MM.1S (cell line): Measurements from ENCODE around the gene GNB1.

Experiments used
- DNase-seq: peaks from one replicate; pipeline ENCODE4 v3.0.0-alpha.2; 2015
- H2AFZ ChIP-seq: fragments of 300-600 bp; sonication (generic); 2 replicates; pipeline ENCODE4 v1.6.0; 2016; ENCODE audit warnings: antibody characterized with exemption, low read length
- H3F3A ChIP-seq: fragments of 300-600 bp; sonication (generic); 2 replicates; pipeline ENCODE4 v1.6.1; 2016; ENCODE audit warnings: mild to moderate bottlenecking, antibody characterized with exemption, low read length, moderate library complexity, mixed read lengths; ENCODE audit not compliant: insufficient read depth
- H3K27ac ChIP-seq: fragments of 300-600 bp; sonication (generic); 2 replicates; pipeline ENCODE4 v1.5.1; 2016; ENCODE audit warnings: mild to moderate bottlenecking, low read length
- H3K27me3 ChIP-seq: fragments of 300-600 bp; sonication (generic); replicated peaks from 2 replicates; pipeline ENCODE4 v1.6.0; 2016; ENCODE audit warnings: low read length; ENCODE audit not compliant: insufficient read depth
- H3K36me3 ChIP-seq: fragments of 300-600 bp; sonication (generic); replicated peaks from 2 replicates; pipeline ENCODE4 v1.6.1; 2016; ENCODE audit warnings: mild to moderate bottlenecking, low read length, mixed read lengths; ENCODE audit not compliant: insufficient read depth
- H3K4me1 ChIP-seq: fragments of 300-600 bp; sonication (generic); 2 replicates; pipeline ENCODE4 v1.6.1; 2016; ENCODE audit warnings: low read length, mixed read lengths
- H3K4me2 ChIP-seq: fragments of 300-600 bp; sonication (generic); 2 replicates; pipeline ENCODE4 v1.6.0; 2016; ENCODE audit warnings: low read depth, low read length
- H3K4me3 ChIP-seq: fragments of 300-600 bp; sonication (generic); 2 replicates; pipeline ENCODE4 v1.5.1; 2016; ENCODE audit warnings: low read length, mixed read lengths
- H3K79me2 ChIP-seq: fragments of 300-600 bp; sonication (generic); 2 replicates; pipeline ENCODE4 v1.6.1; 2016; ENCODE audit warnings: mixed run types, low read length, mixed read lengths
- H3K9ac ChIP-seq: fragments of 300-600 bp; sonication (generic); 2 replicates; pipeline ENCODE4 v1.6.1; 2016; ENCODE audit warnings: low read length, mixed read lengths
- H3K9me2 ChIP-seq: fragments of 300-600 bp; sonication (generic); replicated peaks from 2 replicates; pipeline ENCODE4 v1.6.1; 2016; ENCODE audit warnings: mild to moderate bottlenecking, low read length, mixed read lengths; ENCODE audit not compliant: insufficient read depth
- H3K9me3 ChIP-seq: fragments of 300-600 bp; sonication (generic); replicated peaks from 2 replicates; pipeline ENCODE4 v1.6.1; 2016; ENCODE audit warnings: mild to moderate bottlenecking, low read length, mixed read lengths; ENCODE audit not compliant: insufficient read depth
- H4K20me1 ChIP-seq: fragments of 300-600 bp; sonication (generic); 2 replicates; pipeline ENCODE4 v1.6.1; 2016; ENCODE audit warnings: mild to moderate bottlenecking, low read length, moderate library complexity, mixed read lengths; ENCODE audit not compliant: insufficient read depth
- EZH2 ChIP-seq: fragments of 300-600 bp; sonication (generic); optimal IDR thresholded peaks from 2 replicates; pipeline ENCODE3; 2017; ENCODE audit warnings: low read depth, mild to moderate bottlenecking, antibody characterized with exemption, low read length, mixed read lengths
- EZH2phosphoT487 ChIP-seq: fragments of 300-600 bp; sonication (generic); IDR thresholded peaks from 2 replicates; pipeline ENCODE4 v1.6.1; 2018; ENCODE audit warnings: antibody characterized with exemption, low read length
- TF ChIP-seq, protein P1 (sequence below): fragments of 300-600 bp; sonication (generic); IDR thresholded peaks from 2 replicates; pipeline ENCODE4 v1.5.1; 2016; ENCODE audit warnings: antibody characterized with exemption, low read length, mixed read lengths

The GNB1 gene

DNA sequence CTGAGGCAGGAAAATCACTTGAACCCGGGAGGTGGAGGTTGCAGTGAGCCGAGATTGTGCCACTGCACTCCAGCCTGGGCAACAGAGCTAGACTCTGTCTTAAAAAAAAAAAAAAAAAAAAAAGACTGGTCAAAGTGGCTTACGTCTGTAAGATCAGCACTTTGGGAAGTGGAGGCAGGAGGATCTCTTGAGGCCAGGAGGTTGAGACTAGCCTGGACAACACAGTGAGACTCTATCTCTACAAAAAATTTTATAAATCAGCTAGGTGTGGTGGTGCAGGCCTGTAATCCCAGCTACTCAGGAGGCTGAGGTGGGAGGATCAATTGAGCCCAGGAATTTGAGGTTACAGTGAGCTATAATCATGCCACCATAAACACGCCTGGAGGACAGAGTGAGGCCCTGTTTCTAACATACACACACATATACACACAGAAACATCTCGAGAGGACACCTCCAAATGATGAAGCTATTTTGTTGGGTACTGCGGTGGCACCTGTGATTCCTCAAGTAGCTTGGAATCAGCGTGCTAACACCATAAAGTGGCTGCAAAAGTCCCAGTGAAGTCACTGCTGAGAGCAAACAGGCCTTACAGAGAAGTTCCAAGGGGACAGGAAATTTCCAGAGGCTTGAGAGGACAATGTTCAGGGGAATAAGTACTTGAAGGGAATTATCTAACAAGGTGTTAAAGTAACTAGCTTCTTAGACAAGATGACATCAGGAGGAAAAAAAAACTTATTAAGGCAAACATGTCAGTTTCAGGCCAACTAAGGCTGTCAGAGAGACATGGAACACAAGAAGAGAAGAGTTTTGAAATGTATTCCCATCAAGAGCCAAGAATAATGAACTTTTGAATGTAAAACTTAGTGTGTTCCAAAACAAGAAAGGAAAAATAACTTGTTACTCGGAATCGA lies 114.0 kb downstream of the GNB1 start:
- TF ChIP-seq EZH2phosphoT487 (no peak), EZH2 (no peak)
- TF ChIP-seq, protein P1, sequence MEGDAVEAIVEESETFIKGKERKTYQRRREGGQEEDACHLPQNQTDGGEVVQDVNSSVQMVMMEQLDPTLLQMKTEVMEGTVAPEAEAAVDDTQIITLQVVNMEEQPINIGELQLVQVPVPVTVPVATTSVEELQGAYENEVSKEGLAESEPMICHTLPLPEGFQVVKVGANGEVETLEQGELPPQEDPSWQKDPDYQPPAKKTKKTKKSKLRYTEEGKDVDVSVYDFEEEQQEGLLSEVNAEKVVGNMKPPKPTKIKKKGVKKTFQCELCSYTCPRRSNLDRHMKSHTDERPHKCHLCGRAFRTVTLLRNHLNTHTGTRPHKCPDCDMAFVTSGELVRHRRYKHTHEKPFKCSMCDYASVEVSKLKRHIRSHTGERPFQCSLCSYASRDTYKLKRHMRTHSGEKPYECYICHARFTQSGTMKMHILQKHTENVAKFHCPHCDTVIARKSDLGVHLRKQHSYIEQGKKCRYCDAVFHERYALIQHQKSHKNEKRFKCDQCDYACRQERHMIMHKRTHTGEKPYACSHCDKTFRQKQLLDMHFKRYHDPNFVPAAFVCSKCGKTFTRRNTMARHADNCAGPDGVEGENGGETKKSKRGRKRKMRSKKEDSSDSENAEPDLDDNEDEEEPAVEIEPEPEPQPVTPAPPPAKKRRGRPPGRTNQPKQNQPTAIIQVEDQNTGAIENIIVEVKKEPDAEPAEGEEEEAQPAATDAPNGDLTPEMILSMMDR, result no peak
- H4K20me1 ChIP-seq, result 0 out of 2 replicates have a peak, but pooled peaks cover 6% of the 10 kb centered on the region
- no peaks in the 10 kb centered on the region for H3K27me3 ChIP-seq
- H3K9ac ChIP-seq, result peak overlapping the region; percentile 96; the same call in 1 of the 2 replicates
- peaks cover 62% of the 10 kb centered on the region for H3K79me2 ChIP-seq
- DNase-seq, result no peak
- H3K4me3 ChIP-seq, result peak overlapping the region; percentile 99
- no peak overlapping the region for H2AFZ ChIP-seq
- no peaks in the 10 kb centered on the region for H3K9me2 ChIP-seq
- no peaks in the 10 kb centered on the region for H3K9me3 ChIP-seq
- peak overlapping the region; percentile 89 for H3K4me2 ChIP-seq
- H3F3A ChIP-seq, result peaks cover 23% of the 10 kb centered on the region
- H3K36me3 ChIP-seq, result no peaks in the 10 kb centered on the region; the same call in 1 of the 2 replicates
- peak overlapping the region; percentile 14; the same call in 1 of the 2 replicates for H3K27ac ChIP-seq
- H3K4me1 ChIP-seq, result peaks cover 38% of the 10 kb centered on the region

DNA sequence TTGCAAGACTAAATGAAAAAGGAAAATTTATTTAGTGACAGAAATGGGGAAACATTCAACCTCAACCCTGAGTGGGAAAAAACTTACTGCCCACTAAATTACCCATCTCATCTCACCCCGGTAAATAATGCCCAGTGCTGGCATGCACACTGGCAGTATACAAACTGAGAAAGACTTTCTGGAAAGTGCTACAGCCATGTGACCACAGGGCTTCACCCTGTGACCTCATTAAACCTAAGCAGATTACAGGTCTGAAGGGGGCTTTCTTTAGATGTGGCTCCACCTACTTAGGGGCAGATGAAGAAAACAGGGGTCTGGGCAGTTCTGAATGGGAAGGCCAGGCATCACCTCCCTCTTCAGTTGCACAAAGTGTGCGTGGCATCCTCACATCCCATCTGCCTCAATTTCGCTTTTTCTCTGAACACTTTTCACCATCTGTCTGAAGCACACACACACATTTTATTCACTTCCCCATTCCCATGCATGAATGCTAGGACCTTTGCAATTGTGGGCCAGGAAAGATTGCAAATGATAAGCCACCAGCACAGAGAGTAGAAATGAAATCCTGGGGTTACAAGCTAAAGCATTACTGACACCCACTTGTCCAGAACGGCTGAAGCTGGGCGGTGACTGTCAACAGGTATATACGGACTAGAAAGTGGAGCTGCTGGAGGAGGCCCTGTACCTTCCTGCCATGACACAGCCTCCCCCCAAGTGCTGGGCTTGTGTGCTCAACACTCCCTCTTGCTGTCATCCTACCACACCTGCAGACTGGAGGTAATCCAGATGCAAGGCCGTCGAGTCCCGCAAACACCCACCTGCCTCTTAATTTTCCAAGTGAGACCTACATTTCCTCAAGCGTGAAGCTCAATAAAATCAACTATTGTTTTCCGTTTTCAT lies 115.3 kb downstream of the GNB1 start:
- Histone ChIP-seq H3K4me2 (peak overlapping the region; percentile 29; the same call in 1 of the 2 replicates), H3K4me3 (no peak overlapping the region), H4K20me1 (0 out of 2 replicates have a peak, but pooled peaks cover 6% of the 10 kb centered on the region), H3K79me2 (peaks cover 74% of the 10 kb centered on the region), H3K9ac (no peak overlapping the region), H3K9me2 (no peaks in the 10 kb centered on the region), H3K27me3 (no peaks in the 10 kb centered on the region), H3F3A (peaks cover 17% of the 10 kb centered on the region), H2AFZ (no peak overlapping the region), H3K36me3 (no peaks in the 10 kb centered on the region; the same call in none of the 2 replicates), H3K27ac (peak overlapping the region; percentile 27; the same call in 1 of the 2 replicates), H3K9me3 (no peaks in the 10 kb centered on the region), H3K4me1 (peaks cover 25% of the 10 kb centered on the region)
- DNase-seq, result peak; percentile 21
- TF ChIP-seq, protein P1, result no peak
- TF ChIP-seq EZH2 (no peak), EZH2phosphoT487 (no peak)

DNA sequence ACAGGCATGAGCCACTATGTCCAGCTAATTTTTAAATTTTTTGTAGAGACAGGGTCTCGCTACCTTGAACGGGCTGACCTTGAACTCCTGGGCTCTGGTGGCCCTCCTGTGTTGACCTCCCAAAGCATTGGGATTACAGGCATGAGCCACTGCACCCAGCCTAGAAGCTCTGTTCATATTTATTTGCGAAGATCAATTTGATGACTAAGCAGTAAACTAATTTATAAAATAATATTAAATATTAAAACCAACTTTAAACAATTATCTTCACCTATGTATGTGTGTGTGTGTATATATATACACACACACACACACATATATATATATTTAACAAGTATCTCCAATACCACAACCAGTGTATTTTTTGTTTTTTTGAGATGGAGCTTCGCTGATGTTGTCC lies 117.0 kb downstream of the GNB1 start:
- Histone ChIP-seq H3F3A (no peaks in the 10 kb centered on the region; the same call in 1 of the 2 replicates), H3K9me2 (no peaks in the 10 kb centered on the region), H3K9me3 (no peaks in the 10 kb centered on the region), H3K4me3 (no peak overlapping the region), H3K27me3 (no peaks in the 10 kb centered on the region), H3K79me2 (peaks cover 91% of the 10 kb centered on the region), H2AFZ (no peak overlapping the region), H3K9ac (no peak overlapping the region), H3K4me2 (no peak overlapping the region), H3K4me1 (peaks cover 18% of the 10 kb centered on the region), H3K36me3 (no peaks in the 10 kb centered on the region; the same call in none of the 2 replicates), H4K20me1 (0 out of 2 replicates have a peak, but pooled peaks cover 6% of the 10 kb centered on the region), H3K27ac (no peak overlapping the region)
- DNase-seq, result no peak
- TF ChIP-seq EZH2phosphoT487, result no peak
